DMS114 treated with DMSO at 0.1 percent for 48 hours (cell line): ENCODE data around the gene SPOP.
"Not testable (repeated sequence)": the region's sequence is repeated elsewhere in the genome, so short reads cannot be mapped to it uniquely, and the experiment has no call there.

Experiments used
- DNase-seq: peaks from one replicate; lab custom pipeline; 2025; ENCODE audit not compliant: unreplicated experiment; lab: John Stamatoyannopoulos, UW

Gene SPOP

GRCh38 chr17:49574945-49575678, 102.8 kb downstream of the SPOP start:
- DNase-seq, result no peak

GRCh38 chr17:49574323-49574781, 103.5 kb downstream of the SPOP start:
- no peak for DNase-seq

GRCh38 chr17:49573510-49574322, 104.2 kb downstream of the SPOP start:
- no peak for DNase-seq

GRCh38 chr17:49572806-49573420, 105.0 kb downstream of the SPOP start:
- no peak for DNase-seq

- no peak for DNase-seq
These were observed 105.7 kb downstream of the SPOP start for GRCh38 chr17:49572226-49572625.

GRCh38 chr17:49571764-49572163, 106.1 kb downstream of the SPOP start:
- no peak for DNase-seq

GRCh38 chr17:49571283-49571682, 106.6 kb downstream of the SPOP start:
- no peak for DNase-seq

GRCh38 chr17:49570540-49571242, 107.2 kb downstream of the SPOP start:
- no peak for DNase-seq

GRCh38 chr17:49568695-49569047, 109.2 kb downstream of the SPOP start:
- not testable (repeated sequence) for DNase-seq

- peak; percentile 72 for DNase-seq
These were observed 109.8 kb downstream of the SPOP start for GRCh38 chr17:49567871-49568694.

- DNase-seq, result no peak
These were observed 110.8 kb downstream of the SPOP start for GRCh38 chr17:49567104-49567521.

GRCh38 chr17:49566668-49567071, 111.2 kb downstream of the SPOP start:
- DNase-seq, result no peak

- no peak for DNase-seq
These were observed 111.9 kb downstream of the SPOP start for GRCh38 chr17:49565948-49566491.

GRCh38 chr17:49564638-49565037, 113.3 kb downstream of the SPOP start:
- no peak for DNase-seq

- DNase-seq, result peak; percentile 43
These were observed 120.4 kb downstream of the SPOP start for GRCh38 chr17:49557312-49558024.

- DNase-seq, result peak; percentile 28
These were observed 121.5 kb downstream of the SPOP start for GRCh38 chr17:49556223-49556943.

GRCh38 chr17:49555495-49556222, 122.2 kb downstream of the SPOP start:
- DNase-seq, result no peak
